WTC11 (cell line): ENCODE data around the gene DEFB132. TPM values are rescaled to one million over a fixed set of nuclear protein-coding genes. Genes with fewer than 3 reads are reported as not detected.

ENCODE experiments used
- ATAC-seq: fragments of 200-7000 bp; cut with Tn5 transposase; 2 replicates; pipeline ENCODE4 v1.10.0; 2021; ENCODE audit warnings: mild to moderate bottlenecking, moderate library complexity
- CTCF ChIA-PET: fragments of 300-600 bp; sonication (Branson Sonifier 250); formaldehyde crosslinking; loops from one replicate; lab custom pipeline; 2021; ENCODE audit warnings: antibody characterized with exemption; lab: Charles Lee
- POLR2A ChIA-PET: fragments of 350-600 bp; sonication (Branson Sonifier 250); formaldehyde crosslinking; loops from one replicate; lab custom pipeline; 2021; ENCODE audit warnings: antibody characterized with exemption; lab: Charles Lee
- DNase-seq: peaks from one replicate; pipeline ENCODE4 v3.0.0; 2021; ENCODE audit warnings: low spot score
- H3K27ac Mint-ChIP-seq: 2 replicates; pipeline ENCODE4 v1.8.0; 2021; ENCODE audit warnings: mixed read lengths
- H3K27me3 Mint-ChIP-seq: 2 replicates; pipeline ENCODE4 v1.8.0; 2021; ENCODE audit warnings: low read depth, mild to moderate bottlenecking, moderate library complexity, mixed read lengths
- H3K36me3 Mint-ChIP-seq: 2 replicates; pipeline ENCODE4 v1.8.0; 2021; ENCODE audit warnings: mixed read lengths
- H3K4me1 Mint-ChIP-seq: 2 replicates; pipeline ENCODE4 v1.8.0; 2022; ENCODE audit warnings: mixed read lengths
- H3K4me3 Mint-ChIP-seq: 2 replicates; pipeline ENCODE4 v1.8.0; 2021; ENCODE audit warnings: mild to moderate bottlenecking, moderate library complexity, mixed read lengths
- H3K9me3 Mint-ChIP-seq: 2 replicates; pipeline ENCODE4 v1.8.0; 2021; ENCODE audit warnings: mixed read lengths
- CREB1 ChIP-seq: sonication (generic); formaldehyde crosslinking; IDR thresholded peaks from 2 replicates; pipeline ENCODE4 v1.8.0; 2023; ENCODE audit warnings: mild to moderate bottlenecking, missing genetic modification reagents
- ERG ChIP-seq: fragments of 250-450 bp; sonication (Bioruptor Pico); IDR thresholded peaks from 2 replicates; pipeline ENCODE4 v1.8.0; 2021; ENCODE audit warnings: mild to moderate bottlenecking
- GABPB1 ChIP-seq: sonication (generic); formaldehyde crosslinking; IDR thresholded peaks from 2 replicates; pipeline ENCODE4 v1.8.1; 2023; ENCODE audit warnings: mild to moderate bottlenecking, missing genetic modification reagents
- HMGA2 ChIP-seq: fragments of 250-450 bp; sonication (Bioruptor Pico); IDR thresholded peaks from 2 replicates; pipeline ENCODE4 v1.4.0; 2021; ENCODE audit warnings: mild to moderate bottlenecking, moderate library complexity
- IRF2 ChIP-seq: sonication (generic); formaldehyde crosslinking; IDR thresholded peaks from 2 replicates; pipeline ENCODE4 v1.8.0; 2022; ENCODE audit warnings: low read depth, missing genetic modification reagents, borderline replicate concordance
- JUN ChIP-seq: sonication (generic); formaldehyde crosslinking; IDR thresholded peaks from 2 replicates; pipeline ENCODE4 v1.8.0; 2023; ENCODE audit warnings: mild to moderate bottlenecking, missing genetic modification reagents
- NFE2L1 ChIP-seq: sonication (generic); formaldehyde crosslinking; IDR thresholded peaks from 2 replicates; pipeline ENCODE4 v1.8.1; 2023; ENCODE audit warnings: missing genetic modification reagents
- SMAD3 ChIP-seq: sonication (generic); formaldehyde crosslinking; IDR thresholded peaks from 2 replicates; pipeline ENCODE4 v1.8.0; 2022; ENCODE audit warnings: missing genetic modification reagents, mild to moderate bottlenecking, borderline replicate concordance
- SP1 ChIP-seq: sonication (generic); formaldehyde crosslinking; conservative IDR thresholded peaks from 2 replicates; pipeline ENCODE4 v1.8.1; 2022; ENCODE audit warnings: missing genetic modification reagents
- TEAD1 ChIP-seq: sonication (generic); formaldehyde crosslinking; IDR thresholded peaks from 2 replicates; pipeline ENCODE4 v1.8.0; 2022; ENCODE audit warnings: mild to moderate bottlenecking, missing genetic modification reagents
- USF2 ChIP-seq: sonication (generic); formaldehyde crosslinking; IDR thresholded peaks from 2 replicates; pipeline ENCODE4 v1.8.1; 2023; ENCODE audit warnings: mild to moderate bottlenecking, missing genetic modification reagents, moderate library complexity
- total RNA-seq: library from RNA; stranded (reverse); gene quantifications from 3 replicates; pipeline ENCODE4 v1.2.3, GENCODE V29; 2021
- TF ChIP-seq, protein P1 (sequence below): sonication (generic); formaldehyde crosslinking; IDR thresholded peaks from 2 replicates; pipeline ENCODE4 v1.8.1; 2023; ENCODE audit warnings: mild to moderate bottlenecking, moderate library complexity, missing genetic modification reagents
- TF ChIP-seq, protein P2 (sequence below): sonication (generic); formaldehyde crosslinking; IDR thresholded peaks from 2 replicates; pipeline ENCODE4 v1.8.1; 2023; ENCODE audit warnings: mild to moderate bottlenecking, missing genetic modification reagents, borderline replicate concordance
- TF ChIP-seq, protein P3 (sequence below): sonication (generic); formaldehyde crosslinking; IDR thresholded peaks from 2 replicates; pipeline ENCODE4 v1.8.1; 2023; ENCODE audit warnings: mild to moderate bottlenecking, missing genetic modification reagents

The DEFB132 gene
- total RNA-seq, 1 experiment from 2014 or later, result not detected

DNA sequence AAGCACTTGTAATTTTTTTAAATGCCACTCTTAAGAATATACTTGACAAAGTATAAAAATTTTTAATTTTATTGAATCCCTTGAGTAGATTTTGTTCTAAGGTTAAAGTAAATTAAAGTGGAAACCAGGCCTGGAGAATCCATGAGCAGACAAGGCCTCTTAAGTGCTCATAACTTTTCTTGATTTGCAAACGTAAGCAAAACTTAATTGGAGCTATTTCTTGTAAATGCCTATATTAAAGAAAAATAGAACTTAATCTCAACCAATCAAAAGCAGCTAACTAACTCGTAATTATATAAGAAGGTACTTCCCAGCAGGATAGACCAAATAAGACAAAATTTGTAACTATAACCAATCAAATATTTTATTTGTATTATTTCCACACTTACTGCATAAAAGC is 43.1 kb upstream of the DEFB132 start (continued):
- TF ChIP-seq HMGA2 (CRISPR knock-in tag) (no peak), USF2 (no peak)

DNA sequence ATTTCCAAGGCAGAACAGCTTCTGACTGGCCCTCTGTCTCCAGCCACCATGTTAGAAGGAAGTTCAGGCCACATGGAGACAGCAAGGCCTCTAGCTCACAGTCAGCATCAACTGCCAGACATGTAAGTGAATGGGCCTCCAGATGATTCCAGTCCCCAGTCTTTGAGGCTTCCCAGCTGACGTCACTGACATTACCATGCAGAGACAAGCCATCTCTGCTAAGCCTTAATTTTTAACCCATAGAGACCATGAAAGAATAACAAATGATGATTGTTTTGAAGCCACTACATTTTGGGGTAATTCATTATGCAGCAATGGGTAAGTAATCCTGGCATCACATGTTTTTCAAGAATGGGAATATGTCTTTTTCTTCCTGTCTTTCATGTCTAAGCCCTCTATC is 41.7 kb upstream of the DEFB132 start:
- TF ChIP-seq TEAD1, result no peak
- no peak for TF ChIP-seq IRF2 (CRISPR knock-in tag)
- no peak for TF ChIP-seq CREB1 (CRISPR knock-in tag)
- Mint-ChIP-seq H3K4me1 (no peaks in the 10 kb centered on the region), H3K4me3 (no peak overlapping the region), H3K9me3 (no peaks in the 10 kb centered on the region), H3K36me3 (no peaks in the 10 kb centered on the region), H3K27ac (no peak overlapping the region), H3K27me3 (peaks cover 86% of the 10 kb centered on the region)
- ChIA-PET CTCF (interaction anchor here (0.8 kb wide), 1 partner anchor 115 kb away, joined by 3 read pairs; no protein-coding TSS in a partner anchor), POLR2A (no interaction called here)
- ATAC-seq (no peak), DNase-seq (no peak)

DNA sequence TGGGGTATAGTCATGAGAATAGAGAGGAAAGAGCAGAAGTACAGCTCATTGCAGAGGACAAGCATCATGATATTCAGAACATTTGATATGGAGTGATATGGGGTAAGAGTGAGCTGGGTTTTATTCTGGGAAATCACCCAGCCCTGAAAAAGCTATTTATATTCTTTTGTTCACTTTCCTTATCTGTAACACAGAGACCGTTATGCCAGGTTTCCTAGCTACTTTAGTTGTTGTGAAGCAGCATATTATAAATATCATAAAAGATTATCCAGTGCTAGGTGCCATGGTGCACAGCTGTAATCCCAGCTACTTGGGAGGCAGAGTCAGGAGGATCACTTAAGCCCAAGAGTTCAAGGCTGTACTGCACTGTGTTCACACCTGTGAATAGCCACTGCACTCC is 40.3 kb upstream of the DEFB132 start:
- DNase-seq, result no peak
- POLR2A ChIA-PET, result no interaction called here
- no peaks in the 10 kb centered on the region for H3K9me3 Mint-ChIP-seq
- CTCF ChIA-PET, result no interaction called here
- peaks cover 83% of the 10 kb centered on the region for H3K27me3 Mint-ChIP-seq
- no peak overlapping the region for H3K27ac Mint-ChIP-seq
- H3K4me3 Mint-ChIP-seq, result no peak overlapping the region
- H3K4me1 Mint-ChIP-seq, result no peaks in the 10 kb centered on the region
- H3K36me3 Mint-ChIP-seq, result no peaks in the 10 kb centered on the region
- TF ChIP-seq SP1 (no peak), NFE2L1 (CRISPR knock-in tag) (no peak), SMAD3 (CRISPR knock-in tag) (no peak), ERG (CRISPR knock-in tag) (no peak), JUN (CRISPR knock-in tag) (no peak), IRF2 (CRISPR knock-in tag) (no peak), GABPB1 (CRISPR knock-in tag) (no peak)
- TF ChIP-seq, protein P1, sequence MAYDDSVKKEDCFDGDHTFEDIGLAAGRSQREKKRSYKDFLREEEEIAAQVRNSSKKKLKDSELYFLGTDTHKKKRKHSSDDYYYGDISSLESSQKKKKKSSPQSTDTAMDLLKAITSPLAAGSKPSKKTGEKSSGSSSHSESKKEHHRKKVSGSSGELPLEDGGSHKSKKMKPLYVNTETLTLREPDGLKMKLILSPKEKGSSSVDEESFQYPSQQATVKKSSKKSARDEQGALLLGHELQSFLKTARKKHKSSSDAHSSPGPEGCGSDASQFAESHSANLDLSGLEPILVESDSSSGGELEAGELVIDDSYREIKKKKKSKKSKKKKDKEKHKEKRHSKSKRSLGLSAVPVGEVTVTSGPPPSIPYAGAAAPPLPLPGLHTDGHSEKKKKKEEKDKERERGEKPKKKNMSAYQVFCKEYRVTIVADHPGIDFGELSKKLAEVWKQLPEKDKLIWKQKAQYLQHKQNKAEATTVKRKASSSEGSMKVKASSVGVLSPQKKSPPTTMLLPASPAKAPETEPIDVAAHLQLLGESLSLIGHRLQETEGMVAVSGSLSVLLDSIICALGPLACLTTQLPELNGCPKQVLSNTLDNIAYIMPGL, result no peak
- TF ChIP-seq, protein P2, sequence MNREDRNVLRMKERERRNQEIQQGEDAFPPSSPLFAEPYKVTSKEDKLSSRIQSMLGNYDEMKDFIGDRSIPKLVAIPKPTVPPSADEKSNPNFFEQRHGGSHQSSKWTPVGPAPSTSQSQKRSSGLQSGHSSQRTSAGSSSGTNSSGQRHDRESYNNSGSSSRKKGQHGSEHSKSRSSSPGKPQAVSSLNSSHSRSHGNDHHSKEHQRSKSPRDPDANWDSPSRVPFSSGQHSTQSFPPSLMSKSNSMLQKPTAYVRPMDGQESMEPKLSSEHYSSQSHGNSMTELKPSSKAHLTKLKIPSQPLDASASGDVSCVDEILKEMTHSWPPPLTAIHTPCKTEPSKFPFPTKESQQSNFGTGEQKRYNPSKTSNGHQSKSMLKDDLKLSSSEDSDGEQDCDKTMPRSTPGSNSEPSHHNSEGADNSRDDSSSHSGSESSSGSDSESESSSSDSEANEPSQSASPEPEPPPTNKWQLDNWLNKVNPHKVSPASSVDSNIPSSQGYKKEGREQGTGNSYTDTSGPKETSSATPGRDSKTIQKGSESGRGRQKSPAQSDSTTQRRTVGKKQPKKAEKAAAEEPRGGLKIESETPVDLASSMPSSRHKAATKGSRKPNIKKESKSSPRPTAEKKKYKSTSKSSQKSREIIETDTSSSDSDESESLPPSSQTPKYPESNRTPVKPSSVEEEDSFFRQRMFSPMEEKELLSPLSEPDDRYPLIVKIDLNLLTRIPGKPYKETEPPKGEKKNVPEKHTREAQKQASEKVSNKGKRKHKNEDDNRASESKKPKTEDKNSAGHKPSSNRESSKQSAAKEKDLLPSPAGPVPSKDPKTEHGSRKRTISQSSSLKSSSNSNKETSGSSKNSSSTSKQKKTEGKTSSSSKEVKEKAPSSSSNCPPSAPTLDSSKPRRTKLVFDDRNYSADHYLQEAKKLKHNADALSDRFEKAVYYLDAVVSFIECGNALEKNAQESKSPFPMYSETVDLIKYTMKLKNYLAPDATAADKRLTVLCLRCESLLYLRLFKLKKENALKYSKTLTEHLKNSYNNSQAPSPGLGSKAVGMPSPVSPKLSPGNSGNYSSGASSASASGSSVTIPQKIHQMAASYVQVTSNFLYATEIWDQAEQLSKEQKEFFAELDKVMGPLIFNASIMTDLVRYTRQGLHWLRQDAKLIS, result no peak
- TF ChIP-seq, protein P3, sequence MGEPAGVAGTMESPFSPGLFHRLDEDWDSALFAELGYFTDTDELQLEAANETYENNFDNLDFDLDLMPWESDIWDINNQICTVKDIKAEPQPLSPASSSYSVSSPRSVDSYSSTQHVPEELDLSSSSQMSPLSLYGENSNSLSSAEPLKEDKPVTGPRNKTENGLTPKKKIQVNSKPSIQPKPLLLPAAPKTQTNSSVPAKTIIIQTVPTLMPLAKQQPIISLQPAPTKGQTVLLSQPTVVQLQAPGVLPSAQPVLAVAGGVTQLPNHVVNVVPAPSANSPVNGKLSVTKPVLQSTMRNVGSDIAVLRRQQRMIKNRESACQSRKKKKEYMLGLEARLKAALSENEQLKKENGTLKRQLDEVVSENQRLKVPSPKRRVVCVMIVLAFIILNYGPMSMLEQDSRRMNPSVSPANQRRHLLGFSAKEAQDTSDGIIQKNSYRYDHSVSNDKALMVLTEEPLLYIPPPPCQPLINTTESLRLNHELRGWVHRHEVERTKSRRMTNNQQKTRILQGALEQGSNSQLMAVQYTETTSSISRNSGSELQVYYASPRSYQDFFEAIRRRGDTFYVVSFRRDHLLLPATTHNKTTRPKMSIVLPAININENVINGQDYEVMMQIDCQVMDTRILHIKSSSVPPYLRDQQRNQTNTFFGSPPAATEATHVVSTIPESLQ (CRISPR knock-in tag), result no peak
- ATAC-seq, result no peak
